Suprapubic skin (tissue), 3 donors: ENCODE results near the gene LYRM4.

Source experiments
- CTCF ChIP-seq, 2 donors: fragments of 200-600 bp in 1 of 2; fragments of 450-650 bp in 1 of 2; sonication (generic) in 1 of 2; IDR thresholded peaks; one replicate each; pipeline ENCODE4 v1.5.1; 2016 to 2019; ENCODE audit warnings: antibody characterized with exemption in 2 of 2, mild to moderate bottlenecking in 1 of 2, moderate library complexity in 1 of 2
- EP300 ChIP-seq: sonication (generic); formaldehyde crosslinking; IDR thresholded peaks from one replicate; pipeline ENCODE4 v1.6.1; 2017; ENCODE audit warnings: antibody characterized with exemption
- POLR2A ChIP-seq, 2 donors: fragments of 450-650 bp; IDR thresholded peaks; one replicate each; pipeline ENCODE4 v1.6.1; 2017; ENCODE audit warnings: antibody characterized with exemption in 2 of 2, mild to moderate bottlenecking in 2 of 2, moderate library complexity in 2 of 2

- no peak for TF ChIP-seq POLR2A (IDR thresholded peaks at IDR 0.05)
- TF ChIP-seq CTCF (IDR thresholded peaks at IDR 0.05): no peak
- TF ChIP-seq EP300: no peak
Measured at GRCh38 chr6:5203546-5203945, 57.2 kb downstream of the LYRM4 start.
